HepG2 (cell line): ENCODE data around the gene GMPPA.

Source experiments
- EZH2 ChIP-seq: conservative IDR thresholded peaks from 2 replicates; pipeline ENCODE4 v1.6.1; 2012; ENCODE audit warnings: mild to moderate bottlenecking, low read depth, low read length, moderate library complexity
- NONO ChIP-seq, 2 experiments: fragments of 450-650 bp in 1 of 2; sonication (generic) in 1 of 2; formaldehyde crosslinking in 1 of 2; IDR thresholded peaks in 1 of 2; conservative IDR thresholded peaks in 1 of 2; 2 replicates each; pipeline versions ENCODE4 v1.6.1 to v1.8.0; 2017 to 2022; ENCODE audit warnings: mild to moderate bottlenecking in 1 of 2, missing genetic modification reagents in 1 of 2, moderate library complexity in 1 of 2
- ZBTB20 ChIP-seq: sonication (generic); formaldehyde crosslinking; IDR thresholded peaks from 2 replicates; pipeline ENCODE4 v1.8.1; 2023; ENCODE audit warnings: missing genetic modification reagents, low read depth, mild to moderate bottlenecking, borderline replicate concordance
- TF ChIP-seq, protein P1 (sequence below): sonication (generic); formaldehyde crosslinking; IDR thresholded peaks from 2 replicates; pipeline ENCODE4 v1.4.0; 2020; ENCODE audit warnings: missing genetic modification reagents
- TF ChIP-seq, protein P2 (sequence below): sonication (generic); formaldehyde crosslinking; IDR thresholded peaks from 2 replicates; pipeline ENCODE4 v1.4.0; 2020; ENCODE audit warnings: missing genetic modification reagents
- TF ChIP-seq, protein P3 (sequence below): sonication (generic); formaldehyde crosslinking; IDR thresholded peaks from 2 replicates; pipeline ENCODE4 v1.5.0; 2020; ENCODE audit warnings: mild to moderate bottlenecking, missing genetic modification reagents, moderate library complexity

DNA sequence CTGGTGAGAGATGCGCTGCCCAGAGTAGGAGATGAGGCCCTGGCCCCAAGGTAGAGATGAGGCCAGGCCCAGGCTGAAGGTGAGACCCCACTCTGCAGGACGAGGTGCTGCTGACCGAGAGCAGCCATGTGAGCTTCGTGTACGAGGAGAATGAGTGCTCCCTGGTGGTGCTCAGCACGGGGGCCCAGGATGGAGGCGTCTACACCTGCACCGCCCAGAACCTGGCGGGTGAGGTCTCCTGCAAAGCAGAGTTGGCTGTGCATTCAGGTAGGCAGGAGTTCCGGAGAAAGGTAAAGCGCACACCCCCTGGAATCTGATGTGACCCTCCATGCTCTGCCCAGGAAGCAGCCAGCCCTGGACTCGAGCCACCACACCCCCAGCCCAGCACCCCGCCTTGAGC is 21.5 kb upstream of the GMPPA start:
- no peak for TF ChIP-seq NONO (IDR thresholded peaks at IDR 0.05)
- TF ChIP-seq NONO (CRISPR knock-in tag; conservative IDR thresholded peaks at IDR 0.05), result no peak
- TF ChIP-seq, protein P1, sequence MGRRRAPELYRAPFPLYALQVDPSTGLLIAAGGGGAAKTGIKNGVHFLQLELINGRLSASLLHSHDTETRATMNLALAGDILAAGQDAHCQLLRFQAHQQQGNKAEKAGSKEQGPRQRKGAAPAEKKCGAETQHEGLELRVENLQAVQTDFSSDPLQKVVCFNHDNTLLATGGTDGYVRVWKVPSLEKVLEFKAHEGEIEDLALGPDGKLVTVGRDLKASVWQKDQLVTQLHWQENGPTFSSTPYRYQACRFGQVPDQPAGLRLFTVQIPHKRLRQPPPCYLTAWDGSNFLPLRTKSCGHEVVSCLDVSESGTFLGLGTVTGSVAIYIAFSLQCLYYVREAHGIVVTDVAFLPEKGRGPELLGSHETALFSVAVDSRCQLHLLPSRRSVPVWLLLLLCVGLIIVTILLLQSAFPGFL (CRISPR knock-in tag), result no peak
- no peak for TF ChIP-seq ZBTB20
- TF ChIP-seq, protein P2, sequence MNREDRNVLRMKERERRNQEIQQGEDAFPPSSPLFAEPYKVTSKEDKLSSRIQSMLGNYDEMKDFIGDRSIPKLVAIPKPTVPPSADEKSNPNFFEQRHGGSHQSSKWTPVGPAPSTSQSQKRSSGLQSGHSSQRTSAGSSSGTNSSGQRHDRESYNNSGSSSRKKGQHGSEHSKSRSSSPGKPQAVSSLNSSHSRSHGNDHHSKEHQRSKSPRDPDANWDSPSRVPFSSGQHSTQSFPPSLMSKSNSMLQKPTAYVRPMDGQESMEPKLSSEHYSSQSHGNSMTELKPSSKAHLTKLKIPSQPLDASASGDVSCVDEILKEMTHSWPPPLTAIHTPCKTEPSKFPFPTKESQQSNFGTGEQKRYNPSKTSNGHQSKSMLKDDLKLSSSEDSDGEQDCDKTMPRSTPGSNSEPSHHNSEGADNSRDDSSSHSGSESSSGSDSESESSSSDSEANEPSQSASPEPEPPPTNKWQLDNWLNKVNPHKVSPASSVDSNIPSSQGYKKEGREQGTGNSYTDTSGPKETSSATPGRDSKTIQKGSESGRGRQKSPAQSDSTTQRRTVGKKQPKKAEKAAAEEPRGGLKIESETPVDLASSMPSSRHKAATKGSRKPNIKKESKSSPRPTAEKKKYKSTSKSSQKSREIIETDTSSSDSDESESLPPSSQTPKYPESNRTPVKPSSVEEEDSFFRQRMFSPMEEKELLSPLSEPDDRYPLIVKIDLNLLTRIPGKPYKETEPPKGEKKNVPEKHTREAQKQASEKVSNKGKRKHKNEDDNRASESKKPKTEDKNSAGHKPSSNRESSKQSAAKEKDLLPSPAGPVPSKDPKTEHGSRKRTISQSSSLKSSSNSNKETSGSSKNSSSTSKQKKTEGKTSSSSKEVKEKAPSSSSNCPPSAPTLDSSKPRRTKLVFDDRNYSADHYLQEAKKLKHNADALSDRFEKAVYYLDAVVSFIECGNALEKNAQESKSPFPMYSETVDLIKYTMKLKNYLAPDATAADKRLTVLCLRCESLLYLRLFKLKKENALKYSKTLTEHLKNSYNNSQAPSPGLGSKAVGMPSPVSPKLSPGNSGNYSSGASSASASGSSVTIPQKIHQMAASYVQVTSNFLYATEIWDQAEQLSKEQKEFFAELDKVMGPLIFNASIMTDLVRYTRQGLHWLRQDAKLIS (CRISPR knock-in tag), result no peak
- TF ChIP-seq, protein P3, sequence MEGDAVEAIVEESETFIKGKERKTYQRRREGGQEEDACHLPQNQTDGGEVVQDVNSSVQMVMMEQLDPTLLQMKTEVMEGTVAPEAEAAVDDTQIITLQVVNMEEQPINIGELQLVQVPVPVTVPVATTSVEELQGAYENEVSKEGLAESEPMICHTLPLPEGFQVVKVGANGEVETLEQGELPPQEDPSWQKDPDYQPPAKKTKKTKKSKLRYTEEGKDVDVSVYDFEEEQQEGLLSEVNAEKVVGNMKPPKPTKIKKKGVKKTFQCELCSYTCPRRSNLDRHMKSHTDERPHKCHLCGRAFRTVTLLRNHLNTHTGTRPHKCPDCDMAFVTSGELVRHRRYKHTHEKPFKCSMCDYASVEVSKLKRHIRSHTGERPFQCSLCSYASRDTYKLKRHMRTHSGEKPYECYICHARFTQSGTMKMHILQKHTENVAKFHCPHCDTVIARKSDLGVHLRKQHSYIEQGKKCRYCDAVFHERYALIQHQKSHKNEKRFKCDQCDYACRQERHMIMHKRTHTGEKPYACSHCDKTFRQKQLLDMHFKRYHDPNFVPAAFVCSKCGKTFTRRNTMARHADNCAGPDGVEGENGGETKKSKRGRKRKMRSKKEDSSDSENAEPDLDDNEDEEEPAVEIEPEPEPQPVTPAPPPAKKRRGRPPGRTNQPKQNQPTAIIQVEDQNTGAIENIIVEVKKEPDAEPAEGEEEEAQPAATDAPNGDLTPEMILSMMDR (CRISPR knock-in tag), result no peak
- no peak for TF ChIP-seq EZH2
